NCI-H2196 treated with DMSO at 0.1 percent for 48 hours (cell line): ENCODE data around the gene PRSS12.
"Not testable (repeated sequence)": the region's sequence is repeated elsewhere in the genome, so short reads cannot be mapped to it uniquely, and the experiment has no call there.

Source experiments
- DNase-seq: peaks from one replicate; lab custom pipeline; 2025; ENCODE audit not compliant: unreplicated experiment; lab: John Stamatoyannopoulos, UW

The PRSS12 gene

DNA sequence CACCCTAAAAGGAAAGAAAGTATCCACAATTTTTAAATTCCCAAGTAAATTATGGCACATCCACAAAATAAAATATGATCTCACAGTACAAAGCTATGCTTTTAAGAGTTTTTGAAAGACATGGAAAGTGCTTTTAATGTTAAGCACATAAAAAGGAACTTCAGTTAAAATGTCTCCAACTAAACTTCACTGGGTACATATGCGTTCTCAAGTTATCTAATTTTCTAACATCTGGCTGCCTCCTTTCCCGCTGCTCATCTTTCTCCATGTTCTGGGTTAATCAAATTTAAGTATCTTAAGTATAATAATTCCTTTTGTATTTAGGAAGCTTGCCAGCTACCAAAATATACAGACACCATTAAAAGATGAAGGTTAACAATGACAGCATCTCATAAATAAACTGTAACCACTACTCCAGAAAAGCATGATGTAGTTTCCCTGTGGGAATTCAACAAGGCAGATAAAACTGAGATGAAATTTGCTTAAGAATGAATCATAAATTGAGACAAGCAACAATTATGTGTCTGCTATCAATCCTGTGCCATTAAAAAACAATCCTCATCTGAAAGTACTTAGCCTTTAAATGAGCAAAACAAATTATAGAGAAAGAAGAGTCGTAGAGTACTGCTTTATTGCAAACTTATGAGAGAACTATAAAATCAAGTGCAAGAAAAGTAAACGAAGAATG, 25.1 kb downstream of the PRSS12 start:
- DNase-seq = no peak

GRCh38 chr4:118326585-118326984, 26.2 kb downstream of the PRSS12 start:
- DNase-seq = no peak

DNA sequence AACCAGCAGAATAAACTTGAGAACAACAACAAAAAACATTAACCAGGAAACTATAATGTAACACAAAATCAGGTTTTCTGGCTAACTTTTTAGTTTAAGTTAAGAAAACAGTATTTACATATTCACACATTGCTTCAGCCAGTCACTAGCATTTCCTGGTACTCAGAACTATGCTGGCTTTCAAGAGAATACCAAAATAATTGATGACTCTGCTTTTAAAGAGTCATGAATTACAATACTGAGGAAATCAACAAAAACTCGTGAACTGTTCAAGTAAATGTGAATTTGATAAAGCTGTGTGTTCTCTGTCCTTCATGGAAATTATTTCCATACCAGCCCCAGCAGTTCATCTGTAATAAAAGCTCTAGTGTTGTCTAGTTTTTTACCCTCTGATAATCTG, 27.4 kb downstream of the PRSS12 start:
- DNase-seq = no peak

GRCh38 chr4:118322831-118323502, 29.8 kb downstream of the PRSS12 start:
- no peak for DNase-seq

DNA sequence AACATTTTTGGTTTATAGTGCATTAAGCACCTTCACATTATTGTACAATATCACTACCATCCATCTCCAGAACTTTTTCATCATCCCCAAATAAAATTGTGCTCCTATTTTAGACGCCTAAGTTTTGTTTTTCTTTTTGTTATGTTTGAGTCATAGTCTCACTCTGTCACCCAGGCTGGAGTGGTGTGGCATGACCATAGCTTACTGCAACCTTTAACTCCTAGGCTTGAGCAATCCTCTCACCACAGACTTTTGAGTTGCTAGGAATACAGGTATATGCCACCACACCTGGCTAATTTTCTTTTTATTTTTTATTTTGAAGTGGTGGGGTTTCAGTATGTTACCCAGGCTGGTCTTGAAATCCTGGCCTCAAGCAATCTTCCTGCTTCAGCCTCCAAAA, 33.9 kb downstream of the PRSS12 start:
- DNase-seq = no peak

- DNase-seq = no peak
Measured at GRCh38 chr4:118317691-118318090, 35.1 kb downstream of the PRSS12 start.

- DNase-seq = no peak
Measured at GRCh38 chr4:118314221-118314620, 38.6 kb downstream of the PRSS12 start.

GRCh38 chr4:118313098-118313497, 39.7 kb downstream of the PRSS12 start:
- no peak for DNase-seq

- DNase-seq = no peak
Measured at GRCh38 chr4:118308306-118309030, 44.3 kb downstream of the PRSS12 start.

DNA sequence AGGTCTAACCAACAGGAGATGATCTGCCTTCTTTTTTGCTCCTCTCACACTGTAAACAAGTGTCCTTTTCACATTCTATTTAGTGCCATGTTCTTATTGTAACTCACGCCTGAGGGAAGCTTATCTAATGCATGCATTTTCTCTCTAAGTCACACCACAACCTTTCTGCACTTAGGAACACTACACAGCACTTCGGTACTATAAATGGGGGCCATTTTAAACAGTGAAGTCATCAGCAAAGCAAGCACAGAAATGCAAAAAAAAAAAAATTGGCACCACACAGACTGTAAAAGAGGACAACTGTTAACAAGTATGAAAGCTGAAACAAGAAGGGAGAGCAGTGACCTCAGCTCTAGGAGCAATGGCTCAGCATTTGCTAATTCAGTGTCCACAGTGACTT, 45.2 kb downstream of the PRSS12 start:
- DNase-seq = no peak

- not testable (repeated sequence) for DNase-seq
Measured at GRCh38 chr4:118299619-118300018, 53.2 kb downstream of the PRSS12 start.

DNA sequence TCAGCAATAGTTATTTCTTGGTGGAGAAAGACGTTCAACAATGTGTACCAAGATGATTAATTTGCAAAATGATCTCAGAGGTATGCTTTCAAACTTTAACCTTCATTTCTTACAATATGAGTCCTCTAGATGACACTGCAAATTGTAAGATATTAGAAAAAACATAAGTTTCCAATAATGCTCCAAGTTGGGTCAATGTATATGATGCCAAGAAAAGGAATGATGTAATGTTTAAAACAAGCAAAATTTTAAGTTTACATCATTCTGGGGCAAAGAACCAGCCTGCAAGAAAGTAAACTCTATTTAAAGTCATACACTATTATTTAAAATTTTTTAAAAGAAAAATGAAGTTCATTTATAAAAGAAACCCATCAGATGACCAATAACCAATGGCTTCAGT, 56.1 kb downstream of the PRSS12 start:
- no peak for DNase-seq

- no peak for DNase-seq
Measured at GRCh38 chr4:118290951-118291350, 61.9 kb downstream of the PRSS12 start.

- DNase-seq = no peak
Measured at GRCh38 chr4:118289794-118290193, 63.0 kb downstream of the PRSS12 start.

- DNase-seq = no peak
Measured at GRCh38 chr4:118287711-118288451, 64.9 kb downstream of the PRSS12 start.

DNA sequence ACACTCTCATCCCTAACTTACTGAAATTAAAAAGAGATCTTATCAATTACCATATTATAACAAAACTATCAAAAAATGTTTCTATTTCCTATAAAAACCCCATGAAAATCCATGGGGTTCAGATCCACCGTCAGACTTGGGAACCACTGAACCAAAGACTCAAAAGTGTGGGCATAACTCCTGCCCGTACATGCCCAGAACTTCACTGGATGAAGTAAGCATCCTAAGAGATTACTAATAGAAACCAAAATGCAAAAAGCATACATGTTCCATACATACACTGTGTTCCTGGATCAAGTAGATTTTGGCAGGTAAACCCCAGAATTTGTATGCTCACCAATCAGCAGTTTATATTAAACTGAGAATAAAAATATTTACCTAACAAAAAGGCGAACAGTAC, 66.1 kb downstream of the PRSS12 start:
- DNase-seq = no peak

DNA sequence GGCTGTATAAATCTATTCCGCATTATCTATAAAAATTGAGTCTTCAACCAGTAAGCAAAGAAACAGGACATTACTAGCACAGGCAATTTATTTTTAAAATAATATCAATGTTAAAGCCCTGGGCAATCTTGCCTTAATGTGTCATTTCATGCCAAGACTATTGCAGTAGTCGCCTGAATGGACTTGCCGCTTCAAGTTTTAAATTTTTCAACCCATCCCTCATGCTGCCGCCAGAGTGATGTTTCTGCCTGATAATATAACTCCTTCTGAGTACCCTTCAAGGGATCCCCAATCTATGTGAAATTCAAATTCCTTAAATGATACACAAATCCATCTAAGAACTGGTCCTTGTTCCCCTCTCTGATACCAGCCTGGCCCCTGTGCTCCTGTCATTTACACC, 66.9 kb downstream of the PRSS12 start:
- no peak for DNase-seq

DNA sequence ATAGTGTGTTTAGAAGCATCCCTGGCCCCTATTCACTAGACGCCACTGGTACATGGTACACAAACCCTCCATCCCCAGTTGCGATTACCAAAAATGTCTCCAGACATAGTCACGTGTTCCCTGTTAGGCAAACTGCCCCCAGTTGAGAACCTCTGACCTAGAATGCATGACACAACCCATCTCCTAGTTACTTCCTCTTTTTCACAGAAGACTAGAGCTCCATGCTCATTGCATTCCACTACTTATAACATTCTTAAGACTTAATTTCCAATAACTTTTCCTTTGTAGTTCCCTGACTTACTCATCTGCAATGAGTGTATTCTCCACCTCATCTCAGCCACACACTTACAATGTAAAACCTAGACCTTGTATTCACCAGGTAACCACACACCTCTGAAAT, 68.6 kb downstream of the PRSS12 start:
- no peak for DNase-seq

DNA sequence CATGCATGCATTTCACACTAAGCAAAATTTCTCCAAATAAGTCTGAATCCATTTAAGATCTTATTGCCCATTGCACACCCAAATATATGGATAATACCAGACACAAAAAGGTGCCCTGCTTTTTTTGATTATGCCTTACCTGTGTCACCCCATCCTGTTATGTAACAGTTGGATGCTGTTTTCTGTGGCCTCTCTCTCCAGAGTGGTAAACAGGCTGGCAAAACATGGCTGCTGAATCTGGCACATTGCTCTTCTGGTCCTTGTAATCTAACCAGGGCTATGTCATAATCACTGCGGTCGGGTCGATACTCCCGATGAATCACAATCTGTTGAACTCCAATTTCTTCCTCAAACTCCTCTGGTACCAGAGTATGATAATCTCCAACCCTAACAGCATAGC, 70.1 kb downstream of the PRSS12 start:
- DNase-seq = no peak

DNA sequence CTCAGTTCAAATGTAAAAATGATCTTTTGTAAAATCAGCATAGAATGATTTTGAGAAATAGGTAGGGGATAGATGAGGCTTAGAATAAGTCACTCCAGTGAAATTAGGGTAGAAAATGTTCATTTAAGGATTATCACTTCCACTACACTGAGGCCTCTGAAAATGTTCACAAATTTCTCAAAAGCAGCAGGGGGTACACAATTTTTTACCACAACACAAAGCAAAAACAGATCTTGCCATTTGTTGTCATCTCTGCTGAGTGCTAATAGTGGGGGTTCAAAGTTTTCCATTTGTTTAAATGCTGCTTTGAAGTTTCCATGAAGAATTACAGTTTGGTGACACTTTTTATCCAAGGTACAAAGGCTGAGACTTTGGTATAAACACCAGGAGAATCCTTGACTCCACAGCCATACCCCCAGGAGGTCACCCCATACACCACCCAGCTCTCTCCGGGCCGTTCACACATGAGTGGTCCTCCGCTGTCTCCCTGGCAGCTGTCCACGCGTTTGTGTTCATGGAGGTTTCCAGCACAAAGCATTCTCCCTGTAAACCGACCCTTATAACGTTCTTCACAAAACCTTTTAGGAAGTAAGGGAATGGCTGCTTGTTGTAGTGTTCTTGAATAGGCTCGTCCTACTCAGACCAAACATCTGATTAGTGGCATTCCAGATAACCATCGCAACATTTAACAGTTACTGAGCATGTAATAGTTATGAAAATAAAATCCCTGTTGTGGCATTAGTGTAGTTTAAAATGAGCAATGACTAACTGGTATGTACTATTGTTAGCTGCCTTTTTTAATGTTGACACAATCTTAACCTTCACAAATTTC, 71.0 kb downstream of the PRSS12 start:
- no peak for DNase-seq
